GM12878 (cell line): Measurements from ENCODE around the gene DNAJC2. TPM values are rescaled to one million over a fixed set of nuclear protein-coding genes. Genes with fewer than 3 reads are reported as not detected.

Experiments
- ATAC-seq: fragments of 200-7000 bp; cut with Tn5 transposase; 3 replicates; pipeline ENCODE4 v1.9.1; 2020; ENCODE audit warnings: mild to moderate bottlenecking, moderate library complexity
- BruUV-seq: library from RNA; stranded (reverse); fragments of 400-500 nt; replicated peaks from 2 replicates; lab custom pipeline; 2021; lab: Mats Ljungman, UMichigan
- CTCF ChIA-PET: fragments of 300-600 bp; sonication (Branson Sonifier 250); formaldehyde crosslinking; extraction: SDS; loops from one replicate; lab custom pipeline; 2021; ENCODE audit warnings: inconsistent platforms; lab: Yijun Ruan, JAX
- POLR2A ChIA-PET: fragments of 350-600 bp; formaldehyde crosslinking; extraction: SDS; loops from one replicate; lab custom pipeline; 2021; ENCODE audit warnings: inconsistent platforms; lab: Charles Lee
- RAD21 ChIA-PET: fragments of 300-600 bp; sonication (Branson Sonifier 250); formaldehyde crosslinking; loops from one replicate; lab custom pipeline; 2023; ENCODE audit warnings: antibody characterized with exemption; ENCODE audit not compliant: unreplicated experiment; lab: Charles Lee
- SMC1A ChIA-PET: fragments of 300-600 bp; sonication (Branson Sonifier 250); formaldehyde crosslinking; loops from one replicate; lab custom pipeline; 2023; ENCODE audit not compliant: unreplicated experiment, uncharacterized antibody; lab: Charles Lee
- DNase-seq: peaks from one replicate; pipeline ENCODE4 v3.0.0-alpha.2; 2011; ENCODE audit warnings: low read depth, low spot score
- FAIRE-seq: peaks from 3 replicates; lab custom pipeline; 2011; peaks lifted over from hg19 to GRCh38; lab: Jason Lieb, UNC
- H2AFZ ChIP-seq: 2 replicates; pipeline ENCODE4 v1.6.0; 2011; ENCODE audit warnings: low read depth, low read length, control low read depth; ENCODE audit not compliant: control insufficient read depth
- H3K27ac ChIP-seq: 2 replicates; pipeline ENCODE4 v1.5.1; 2011; ENCODE audit warnings: control low read depth; ENCODE audit not compliant: control insufficient read depth, insufficient read depth
- H3K27me3 ChIP-seq, 2 experiments: replicated peaks in 1 of 2; 2 replicates each; pipeline versions ENCODE4 v1.6.0 to v1.6.1; 2011; ENCODE audit warnings: low read length in 1 of 2; ENCODE audit not compliant: control insufficient read depth in 2 of 2, insufficient read depth in 2 of 2
- H3K36me3 ChIP-seq, 2 experiments: 2 replicates each; pipeline ENCODE4 v1.5.1; 2011; ENCODE audit warnings: low read length in 1 of 2; ENCODE audit not compliant: control insufficient read depth in 2 of 2, insufficient read depth in 2 of 2
- H3K4me1 ChIP-seq: 2 replicates; pipeline ENCODE4 v1.6.1; 2011; ENCODE audit warnings: mild to moderate bottlenecking, low read length, moderate library complexity, mixed read lengths; ENCODE audit not compliant: control insufficient read depth, insufficient read depth
- H3K4me2 ChIP-seq: 2 replicates; pipeline ENCODE4 v1.6.0; 2011; ENCODE audit warnings: control low read depth; ENCODE audit not compliant: control insufficient read depth, insufficient read depth
- H3K4me3 ChIP-seq: fragments of 200-600 bp; sonication (generic); 2 replicates; pipeline ENCODE4 v1.5.1; 2016
- H3K79me2 ChIP-seq: 2 replicates; pipeline ENCODE4 v1.6.0; 2011; ENCODE audit warnings: low read length; ENCODE audit not compliant: control insufficient read depth, insufficient read depth
- H3K9ac ChIP-seq: 2 replicates; pipeline ENCODE4 v1.8.0; 2011; ENCODE audit warnings: low read length, control low read depth, mixed read lengths; ENCODE audit not compliant: control insufficient read depth, insufficient read depth
- H3K9me3 ChIP-seq: replicated peaks from 3 replicates; pipeline ENCODE4 v1.5.1; 2011; ENCODE audit warnings: mild to moderate bottlenecking, low read length; ENCODE audit not compliant: control insufficient read depth, insufficient read depth
- H4K20me1 ChIP-seq: 2 replicates; pipeline ENCODE4 v1.6.0; 2011; ENCODE audit not compliant: control insufficient read depth, insufficient read depth
- CHD1 ChIP-seq: IDR thresholded peaks from 2 replicates; pipeline ENCODE4 v1.6.1; 2012; ENCODE audit warnings: low read depth, low read length, improper control_type of control experiment
- EGR1 ChIP-seq, 2 experiments: IDR thresholded peaks; 1 replicate in 1 of 2; 2 replicates in 1 of 2; pipeline ENCODE4 v1.6.1; 2011 to 2012; ENCODE audit warnings: low read depth in 2 of 2, low read length in 2 of 2, borderline replicate concordance in 1 of 2, mild to moderate bottlenecking in 1 of 2, moderate library complexity in 1 of 2
- GABPA ChIP-seq: IDR thresholded peaks from 2 replicates; pipeline ENCODE4 v1.6.1; 2014; ENCODE audit warnings: antibody characterized with exemption, low read depth, mild to moderate bottlenecking, inconsistent platforms
- IRF3 ChIP-seq: fragments of 450-650 bp; IDR thresholded peaks from 2 replicates; pipeline ENCODE4 v1.6.1; 2014; ENCODE audit warnings: mild to moderate bottlenecking
- KDM1A ChIP-seq: fragments of 200-600 bp; sonication (generic); IDR thresholded peaks from 2 replicates; pipeline ENCODE4 v1.6.1; 2016; ENCODE audit warnings: borderline replicate concordance
- NFYA ChIP-seq: IDR thresholded peaks from 2 replicates; pipeline ENCODE4 v1.6.1; 2011; ENCODE audit warnings: low read depth, mild to moderate bottlenecking, low read length, improper control_type of control experiment, borderline replicate concordance
- RFX5 ChIP-seq: IDR thresholded peaks from 2 replicates; pipeline ENCODE4 v1.6.1; 2011; ENCODE audit warnings: low read depth, low read length, improper control_type of control experiment
- SMAD1 ChIP-seq: fragments of 450-650 bp; IDR thresholded peaks from 2 replicates; pipeline ENCODE4 v1.6.1; 2018; ENCODE audit warnings: mild to moderate bottlenecking, low read depth; ENCODE audit not compliant: partially characterized antibody
- SREBF1 ChIP-seq: IDR thresholded peaks from 2 replicates; pipeline ENCODE4 v1.6.1; 2012; ENCODE audit warnings: mild to moderate bottlenecking, low read length
- STAT1 ChIP-seq: fragments of 450-650 bp; conservative IDR thresholded peaks from 2 replicates; pipeline ENCODE4 v1.6.1; 2014; ENCODE audit warnings: antibody characterized with exemption, mild to moderate bottlenecking
- TARDBP ChIP-seq: IDR thresholded peaks from 2 replicates; pipeline ENCODE4 v1.6.1; 2016; ENCODE audit warnings: borderline replicate concordance
- TBL1XR1 ChIP-seq: IDR thresholded peaks from 2 replicates; pipeline ENCODE4 v1.6.1; 2012; ENCODE audit warnings: low read depth, low read length, improper control_type of control experiment
- TCF7 ChIP-seq: IDR thresholded peaks from 2 replicates; pipeline ENCODE4 v1.6.1; 2014; ENCODE audit warnings: antibody characterized with exemption, borderline replicate concordance
- YBX1 ChIP-seq: fragments of 450-650 bp; IDR thresholded peaks from 2 replicates; pipeline ENCODE4 v1.6.1; 2016; ENCODE audit warnings: antibody characterized with exemption
- YY1 ChIP-seq: IDR thresholded peaks from 2 replicates; pipeline ENCODE4 v1.6.1; 2011; ENCODE audit warnings: low read depth, mild to moderate bottlenecking, low read length
- ZNF274 ChIP-seq: IDR thresholded peaks from one replicate; pipeline ENCODE4 v1.8.0; 2011; ENCODE audit not compliant: insufficient read length, insufficient read depth
- WGBS: methylation state at CpG from one replicate; pipeline ENCODE4 v1.1.6; 2016; ENCODE audit warnings: low lambda C conversion rate; ENCODE audit not compliant: insufficient replicate concordance, insufficient coverage; ENCODE audit errors: missing lambda C conversion rate; 5-methylcytosine and 5-hydroxymethylcytosine counted together
- in situ Hi-C: fragments of 300-500 bp; cut with MboI; formaldehyde crosslinking; loops from 9 replicates; pipeline ENCODE4 v1.14.3; 2018; ENCODE audit warnings: mixed read lengths
- intact Hi-C: fragments of 100-400 bp; cut with micrococcal nuclease; formaldehyde crosslinking; loops from one replicate; pipeline ENCODE4 v1.14.2; 2022; ENCODE audit not compliant: unreplicated experiment
- polyA plus RNA-seq, 11 experiments: library from polyadenylated mRNA; depleted of rRNA in 4 of 11; unstranded in 6 of 11; stranded (reverse) in 5 of 11; fragments of >200 nt; fragmentation: Nextera tagmentation in 4 of 11; fragmentation: Illumina TruSeq in 1 of 11; extraction: Ambion mirVana in 4 of 11; extraction: Trizol in 1 of 11; gene quantifications; 1 replicate in 1 of 11; 2 replicates in 10 of 11; pipeline versions ENCODE4 v1.2.1 to v1.2.3, GENCODE V29; 2011 to 2016; ENCODE audit warnings: inconsistent platforms in 2 of 11, missing spikeins in 2 of 11, low read depth in 1 of 11
- total RNA-seq, 4 experiments: library from RNA; depleted of rRNA in 3 of 4; stranded (reverse); fragments of >200 nt in 3 of 4; fragmentation: Illumina TruSeq in 1 of 4; extraction: Trizol in 1 of 4; gene quantifications; 2 replicates each; pipeline versions ENCODE4 v1.2.1 to v1.2.3, GENCODE V29; 2013 to 2021

The DNAJC2 gene
- total and polyA plus RNA-seq, 10 of the 15 experiments (the other 5 are each of a cell fraction or from before 2014, with no cell fraction given) = 18.2 to 63.1 (median 30.6) TPM

DNA sequence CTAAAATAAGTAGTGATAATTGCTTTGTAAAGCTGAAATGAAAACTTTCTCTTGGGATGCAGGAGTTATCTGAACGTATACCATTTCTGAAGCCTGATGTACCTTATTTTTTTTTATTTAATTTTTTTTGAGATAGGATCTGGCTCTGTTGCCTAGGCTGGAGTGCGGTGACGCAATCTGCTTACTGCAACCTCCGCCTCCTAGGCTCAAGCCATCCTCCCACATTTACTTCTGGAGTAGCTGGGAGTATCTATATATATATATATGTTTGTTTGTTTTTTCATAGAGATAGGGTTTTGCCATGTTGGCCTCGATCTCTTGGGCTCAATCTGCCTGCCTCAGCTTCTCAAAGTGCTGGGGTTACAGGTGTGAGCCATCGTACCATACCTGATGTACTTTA, 44.9 kb downstream of the DNAJC2 start:
- H4K20me1 ChIP-seq = no peaks in the 10 kb centered on the region
- no peak for DNase-seq
- no peaks in the 10 kb centered on the region for H3K27me3 ChIP-seq
- no peak for TF ChIP-seq TCF7
- no peak for TF ChIP-seq CHD1
- TF ChIP-seq SMAD1 = no peak
- TF ChIP-seq TARDBP = no peak
- TF ChIP-seq, all 136 proteins: peak for 0
- H3K36me3 ChIP-seq = peaks cover 0 to 20% of the 10 kb centered on the region in 2 experiments; a peak in 3 of 4 replicates
- ChIA-PET SMC1A (interaction anchor here (0.7 to 4.5 kb wide), 3 partner anchors 10 to 107 kb away, joined by 3 to 28 read pairs (median 3); no protein-coding TSS in a partner anchor), CTCF (interaction anchor here (0.9 to 6.1 kb wide), 3 partner anchors 13 to 109 kb away, joined by 3 to 39 read pairs (median 4); no protein-coding TSS in a partner anchor), RAD21 (interaction anchor here (1.5 kb wide), 1 partner anchor 107 kb away, joined by 6 read pairs; no protein-coding TSS in a partner anchor), POLR2A (interaction anchor here (1.1 to 1.3 kb wide), 2 partner anchors 38 to 53 kb away, joined by 3 to 4 read pairs; no protein-coding TSS in a partner anchor)
- peaks cover 28% of the 10 kb centered on the region for H3K79me2 ChIP-seq
- in situ Hi-C loops = loop anchor here (5.0 to 25.0 kb wide), 2 partner anchors 108 to 863 kb away; no protein-coding TSS in a partner anchor
- peak overlapping the region; percentile 91 for H3K4me2 ChIP-seq
- intact Hi-C loops = no loop called here
- 88% methylated on average over 6 of the region's 6 CpGs for WGBS
- ATAC-seq (no peak), FAIRE-seq (no peak)
- H3K9me3 ChIP-seq = no peaks in the 10 kb centered on the region
- no TSS peak for BruUV-seq
- peaks cover 3% of the 10 kb centered on the region; the same call in 1 of the 2 replicates for H3K4me1 ChIP-seq
- no peak overlapping the region for H3K9ac ChIP-seq
- H3K4me3 ChIP-seq = no peak overlapping the region
- H3K27ac ChIP-seq = no peak overlapping the region
- H2AFZ ChIP-seq = no peak overlapping the region

GRCh38 chr7:103297837-103298179, 46.8 kb downstream of the DNAJC2 start:
- H3K27ac ChIP-seq = peak overlapping the region; percentile 76
- ATAC-seq = no peak
- peaks cover 3% of the 10 kb centered on the region; the same call in 1 of the 2 replicates for H3K4me1 ChIP-seq
- 3% methylated on average over 7 of the region's 7 CpGs for WGBS
- no peaks in the 10 kb centered on the region for H3K9me3 ChIP-seq
- no peaks in the 10 kb centered on the region for H4K20me1 ChIP-seq
- FAIRE-seq = peak; percentile 74
- ChIA-PET POLR2A (interaction anchor here (1.4 kb wide), 1 partner anchor 17 kb away, joined by 3 read pairs; no protein-coding TSS in a partner anchor), CTCF (interaction anchor here (1.0 to 6.1 kb wide), 5 partner anchors 17 to 111 kb away, joined by 3 to 39 read pairs (median 4); no protein-coding TSS in a partner anchor), RAD21 (interaction anchor here (1.5 to 2.6 kb wide), 2 partner anchors 20 to 109 kb away, joined by 5 to 14 read pairs; no protein-coding TSS in a partner anchor), SMC1A (interaction anchor here (0.6 to 4.5 kb wide), 6 partner anchors 9 to 369 kb away, joined by 3 to 28 read pairs (median 4); partner anchors contain the start of gene PSMC2)
- no peaks in the 10 kb centered on the region for H3K27me3 ChIP-seq
- H2AFZ ChIP-seq = no peak overlapping the region; the same call in 1 of the 2 replicates
- peaks cover 28% of the 10 kb centered on the region for H3K79me2 ChIP-seq
- intact Hi-C loops (loop anchor here (1.0 kb wide), 2 partner anchors 46 to 109 kb away; partner anchors contain the start of gene DNAJC2), in situ Hi-C loops (loop anchor here (5.0 to 25.0 kb wide), 2 partner anchors 109 to 864 kb away; no protein-coding TSS in a partner anchor)
- peak overlapping the region; percentile 82 for H3K9ac ChIP-seq
- H3K36me3 ChIP-seq = peaks cover 0 to 12% of the 10 kb centered on the region in 2 experiments; a peak in 3 of 4 replicates
- no peak for DNase-seq
- peak overlapping the region; percentile 91 for H3K4me2 ChIP-seq
- H3K4me3 ChIP-seq = peak overlapping the region; percentile 71
- BruUV-seq = no TSS peak
- TF ChIP-seq TBL1XR1 = no peak
- TF ChIP-seq EGR1 (IDR thresholded peaks at IDR 0.05; ENCODE audit: borderline replicate concordance in 1 of 2, low read depth in 2 of 2, low read length in 2 of 2) = no peak
- TF ChIP-seq NFYA = no peak
- no peak for TF ChIP-seq STAT1
- TF ChIP-seq TCF7 = no peak
- TF ChIP-seq SREBF1 = no peak
- no peak for TF ChIP-seq KDM1A
- TF ChIP-seq ZNF274 = no peak
- TF ChIP-seq RFX5 = no peak
- no peak for TF ChIP-seq IRF3
- TF ChIP-seq YBX1 = no peak
- no peak for TF ChIP-seq GABPA
- TF ChIP-seq YY1 = no peak
